GM12865 (cell line): Measurements from ENCODE around the gene SGCD.

ENCODE experiments used
- DNase-seq: peaks from one replicate; pipeline ENCODE4 v3.0.0; 2010; ENCODE audit warnings: low read depth
- H3K4me3 ChIP-seq: 2 replicates; pipeline ENCODE4 v1.5.1; 2011; ENCODE audit warnings: mild to moderate bottlenecking, low read depth, low read length, control low read depth
- CTCF ChIP-seq: IDR thresholded peaks from 2 replicates; pipeline ENCODE4 v1.5.1; 2011; ENCODE audit warnings: low read length, control low read depth, low read depth, inconsistent platforms; ENCODE audit not compliant: insufficient read depth; ENCODE audit errors: missing control alignments

SGCD gene

GRCh38 chr5:156387391-156387790, 60.4 kb downstream of the SGCD start:
- no peak for DNase-seq
- no peak overlapping the region for H3K4me3 ChIP-seq
- no peak for TF ChIP-seq CTCF

GRCh38 chr5:156388233-156388632, 61.3 kb downstream of the SGCD start:
- no peak for DNase-seq
- H3K4me3 ChIP-seq: no peak overlapping the region
- TF ChIP-seq CTCF: no peak

- no peak for TF ChIP-seq CTCF
- DNase-seq: no peak
- no peak overlapping the region for H3K4me3 ChIP-seq
Observed at GRCh38 chr5:156391139-156391538, 64.2 kb downstream of the SGCD start.

GRCh38 chr5:156393980-156394379, 67.0 kb downstream of the SGCD start:
- no peak for DNase-seq
- no peak for TF ChIP-seq CTCF
- no peak overlapping the region for H3K4me3 ChIP-seq

- no peak for DNase-seq
- no peak for TF ChIP-seq CTCF
Observed at GRCh38 chr5:156394642-156395305, 67.8 kb downstream of the SGCD start.

GRCh38 chr5:156395306-156395675, 68.3 kb downstream of the SGCD start:
- no peak overlapping the region for H3K4me3 ChIP-seq
- TF ChIP-seq CTCF: no peak
- no peak for DNase-seq

More at GRCh38 chr5:156394642-156395305, 67.8 kb downstream of the SGCD start:
- H3K4me3 ChIP-seq: no peak overlapping the region
